HepG2 (cell line): Measurements from ENCODE around the gene TBXAS1. TPM values are rescaled to one million over a fixed set of nuclear protein-coding genes. Genes with fewer than 3 reads are reported as not detected.
A peak's percentile ranks its signal among the peaks of the same experiment; 100 is the strongest.

Source experiments
- ATAC-seq: fragments of 200-7000 bp; cut with Tn5 transposase; 3 replicates; pipeline ENCODE4 v1.9.1; 2020; ENCODE audit warnings: mild to moderate bottlenecking, moderate library complexity
- BruUV-seq: library from RNA; stranded (reverse); fragments of 400-500 nt; replicated peaks from 2 replicates; lab custom pipeline; 2021; lab: Mats Ljungman, UMichigan
- CTCF ChIA-PET: fragments of 300-600 bp; formaldehyde crosslinking; extraction: SDS; loops from one replicate; lab custom pipeline; 2021; ENCODE audit warnings: low total read pairs, inconsistent platforms, low intra/inter-chr PET ratio; lab: Yijun Ruan, JAX
- POLR2A ChIA-PET: fragments of 350-600 bp; sonication (Branson Sonifier 250); formaldehyde crosslinking; loops from one replicate; lab custom pipeline; 2020; ENCODE audit warnings: antibody characterized with exemption, inconsistent platforms; lab: Yijun Ruan, JAX
- DNase-seq: peaks from one replicate; pipeline ENCODE4 v3.0.0-alpha.2; 2015; ENCODE audit warnings: low spot score
- FAIRE-seq: peaks from 3 replicates; lab custom pipeline; 2011; peaks lifted over from hg19 to GRCh38; lab: Jason Lieb, UNC
- H2AFZ ChIP-seq: one replicate; pipeline ENCODE4 v1.6.1; 2011; ENCODE audit warnings: low read length, inconsistent platforms
- H3K27ac ChIP-seq: fragments of 300-600 bp; 3 replicates; pipeline ENCODE4 v1.8.0; 2011; ENCODE audit warnings: mixed run types, mild to moderate bottlenecking, mixed read lengths, low read length, inconsistent platforms; ENCODE audit not compliant: insufficient read depth; ENCODE audit errors: extremely low read length
- H3K27me3 ChIP-seq, 2 experiments: fragments of 200-600 bp in 1 of 2; 2 replicates in 1 of 2; 3 replicates in 1 of 2; pipeline versions ENCODE4 v1.6.0 to v1.8.0; 2011; ENCODE audit warnings: low read length in 2 of 2, mild to moderate bottlenecking in 2 of 2, moderate library complexity in 2 of 2, inconsistent platforms in 1 of 2; ENCODE audit not compliant: insufficient read depth in 2 of 2, control insufficient read depth in 1 of 2
- H3K36me3 ChIP-seq, 2 experiments: fragments of 200-600 bp in 1 of 2; replicated peaks in 1 of 2; 2 replicates in 1 of 2; 3 replicates in 1 of 2; pipeline versions ENCODE4 v1.5.1 to v1.8.0; 2011; ENCODE audit warnings: low read length in 2 of 2, inconsistent platforms in 1 of 2; ENCODE audit not compliant: insufficient read depth in 2 of 2, control insufficient read depth in 1 of 2
- H3K4me1 ChIP-seq: 2 replicates; pipeline ENCODE4 v1.5.1; 2012; ENCODE audit warnings: low read length, inconsistent platforms; ENCODE audit not compliant: insufficient read depth
- H3K4me2 ChIP-seq: 2 replicates; pipeline ENCODE4 v1.6.0; 2011; ENCODE audit warnings: low read depth, low read length, inconsistent platforms
- H3K4me3 ChIP-seq, 3 experiments: fragments of 200-600 bp in 1 of 3; sonication (generic), shearing (Covaris generic) in 1 of 3; replicated peaks in 1 of 3; 2 replicates each; pipeline ENCODE4 v1.5.1; 2011 to 2016; ENCODE audit warnings: low read length in 3 of 3, inconsistent platforms in 2 of 3, low read depth in 2 of 3, mild to moderate bottlenecking in 2 of 3, control low read depth in 1 of 3, mixed read lengths in 1 of 3; ENCODE audit not compliant: insufficient read depth in 1 of 3
- H3K79me2 ChIP-seq: one replicate; pipeline ENCODE4 v1.6.1; 2011; ENCODE audit warnings: low read length, inconsistent platforms; ENCODE audit not compliant: insufficient read depth
- H3K9ac ChIP-seq: 2 replicates; pipeline ENCODE4 v1.6.0; 2011; ENCODE audit warnings: mild to moderate bottlenecking, low read depth, low read length, inconsistent platforms; ENCODE audit not compliant: insufficient read depth
- H3K9me3 ChIP-seq: 2 replicates; pipeline ENCODE4 v1.5.1; 2012; ENCODE audit warnings: mild to moderate bottlenecking, low read length
- H4K20me1 ChIP-seq: 2 replicates; pipeline ENCODE4 v1.6.0; 2011; ENCODE audit warnings: inconsistent platforms, mild to moderate bottlenecking, low read length, moderate library complexity; ENCODE audit not compliant: insufficient read depth
- CTCF ChIP-seq: sonication (generic); formaldehyde crosslinking; IDR thresholded peaks from 2 replicates; pipeline ENCODE4 v1.5.0; 2020; ENCODE audit warnings: mild to moderate bottlenecking, missing genetic modification reagents, moderate library complexity
- DNMT1 ChIP-seq: sonication (generic); formaldehyde crosslinking; IDR thresholded peaks from 2 replicates; pipeline ENCODE4 v1.5.1; 2020; ENCODE audit warnings: mild to moderate bottlenecking, missing genetic modification reagents
- EHMT2 ChIP-seq: fragments of 200-600 bp; sonication (generic); IDR thresholded peaks from 2 replicates; pipeline ENCODE4 v1.7.0; 2017; ENCODE audit warnings: antibody characterized with exemption, low read depth, low read length, borderline replicate concordance
- HOXA5 ChIP-seq: sonication (generic); formaldehyde crosslinking; IDR thresholded peaks from 2 replicates; pipeline ENCODE4 v1.4.0; 2020; ENCODE audit warnings: missing genetic modification reagents
- STAG1 ChIP-seq: sonication (generic); formaldehyde crosslinking; IDR thresholded peaks from 2 replicates; pipeline ENCODE4 v1.4.0; 2020; ENCODE audit warnings: missing genetic modification reagents
- WIZ ChIP-seq: sonication (generic); formaldehyde crosslinking; IDR thresholded peaks from 2 replicates; pipeline ENCODE4 v1.5.1; 2020; ENCODE audit warnings: mild to moderate bottlenecking, missing genetic modification reagents
- ZBTB20 ChIP-seq: sonication (generic); formaldehyde crosslinking; IDR thresholded peaks from 2 replicates; pipeline ENCODE4 v1.8.1; 2023; ENCODE audit warnings: missing genetic modification reagents, low read depth, mild to moderate bottlenecking, borderline replicate concordance
- ZBTB7B ChIP-seq: sonication (generic); formaldehyde crosslinking; IDR thresholded peaks from 2 replicates; pipeline ENCODE4 v1.4.0; 2020; ENCODE audit warnings: missing genetic modification reagents
- ZNF234 ChIP-seq: sonication (generic); formaldehyde crosslinking; conservative IDR thresholded peaks from 2 replicates; pipeline ENCODE4 v1.5.1; 2020; ENCODE audit warnings: mild to moderate bottlenecking, missing genetic modification reagents
- ZNF672 ChIP-seq: sonication (generic); formaldehyde crosslinking; IDR thresholded peaks from 2 replicates; pipeline ENCODE4 v1.8.1; 2022; ENCODE audit warnings: missing genetic modification reagents
- WGBS: methylation state at CpG from one replicate; pipeline ENCODE4 v1.1.6; 2017; ENCODE audit warnings: low lambda C conversion rate; 5-methylcytosine and 5-hydroxymethylcytosine counted together
- in situ Hi-C: cut with HindIII; loops from 2 replicates; pipeline ENCODE4 v1.10.0; 2017; ENCODE audit warnings: low pct_unique_long_range_greater_than_20kb; ENCODE audit not compliant: extremely low pct_ligation_motif_present
- intact Hi-C: fragments of 100-400 bp; cut with micrococcal nuclease; formaldehyde crosslinking; loops from one replicate; pipeline ENCODE4 v1.10.0; 2022; ENCODE audit not compliant: unreplicated experiment
- polyA plus RNA-seq, 8 experiments: library from polyadenylated mRNA; depleted of rRNA in 3 of 8; stranded (reverse) in 7 of 8; unstranded in 1 of 8; fragments of >200 nt; fragmentation: Illumina TruSeq in 4 of 8; extraction: Trizol in 4 of 8; gene quantifications; 2 replicates each; pipeline versions ENCODE4 v1.2.1 to v1.2.3, GENCODE V29; 2011 to 2016; ENCODE audit warnings: low read depth in 4 of 8, missing spikeins in 1 of 8, mixed read lengths in 1 of 8; ENCODE audit not compliant: insufficient read depth in 1 of 8
- total RNA-seq, 5 experiments: library from RNA; depleted of rRNA; stranded (reverse); fragments of >200 nt; fragmentation: Illumina TruSeq; extraction: Trizol; gene quantifications; 2 replicates each; pipeline ENCODE4 v1.2.3, GENCODE V29; 2016; ENCODE audit warnings: low read depth in 1 of 5

The TBXAS1 gene
- total and polyA plus RNA-seq, 2 of the 13 experiments (the other 11 are each of a cell fraction or from before 2014, with no cell fraction given) = 4.0 to 4.9 TPM

GRCh38 chr7:139797607-139798006 is 31.5 kb upstream of the TBXAS1 start (continued):
- TF ChIP-seq EHMT2 = no peak

GRCh38 chr7:139798221-139798620 is 30.8 kb upstream of the TBXAS1 start:
- ChIA-PET POLR2A (no interaction called here), CTCF (no interaction called here)
- H3K4me2 ChIP-seq = no peak overlapping the region
- DNase-seq (no peak), ATAC-seq (no peak), FAIRE-seq (no peak)
- intact Hi-C loops (no loop called here), in situ Hi-C loops (no loop called here)
- no peak overlapping the region for H3K4me3 ChIP-seq
- H4K20me1 ChIP-seq = no peaks in the 10 kb centered on the region
- H3K27me3 ChIP-seq = no peaks in the 10 kb centered on the region
- H3K36me3 ChIP-seq = no peaks in the 10 kb centered on the region
- 95% methylated on average over 10 of the region's 10 CpGs for WGBS
- H3K4me1 ChIP-seq = no peaks in the 10 kb centered on the region
- no peak overlapping the region for H2AFZ ChIP-seq
- TF ChIP-seq ZBTB20 (CRISPR knock-in tag) (no peak), HOXA5 (CRISPR knock-in tag) (no peak), DNMT1 (CRISPR knock-in tag) (no peak), WIZ (CRISPR knock-in tag) (no peak), ZNF672 (CRISPR knock-in tag) (no peak), ZBTB7B (CRISPR knock-in tag) (no peak)
- no peak overlapping the region for H3K27ac ChIP-seq
- no peaks in the 10 kb centered on the region for H3K79me2 ChIP-seq
- BruUV-seq = no TSS peak
- H3K9ac ChIP-seq = no peak overlapping the region
- H3K9me3 ChIP-seq = peaks cover 3% of the 10 kb centered on the region; the same call in 1 of the 2 replicates

- H4K20me1 ChIP-seq = no peaks in the 10 kb centered on the region
- DNase-seq (no peak), ATAC-seq (0 out of 3 replicates have a peak, but pooled peaks have one; percentile 32), FAIRE-seq (no peak)
- intact Hi-C loops = no loop called here
- H3K27ac ChIP-seq = no peak overlapping the region
- ChIA-PET CTCF (no interaction called here), POLR2A (no interaction called here)
- in situ Hi-C loops = no loop called here
- no peaks in the 10 kb centered on the region for H3K79me2 ChIP-seq
- no peak overlapping the region for H3K4me2 ChIP-seq
- H3K27me3 ChIP-seq = no peaks in the 10 kb centered on the region
- BruUV-seq = no TSS peak
- H3K36me3 ChIP-seq = no peaks in the 10 kb centered on the region
- peaks cover 10% of the 10 kb centered on the region for H3K9me3 ChIP-seq
- TF ChIP-seq ZNF234 (CRISPR knock-in tag) (no peak), CTCF (CRISPR knock-in tag) (peak; percentile 37; the same call in 1 of the 2 replicates), STAG1 (peak; percentile 27)
- H3K4me1 ChIP-seq = no peaks in the 10 kb centered on the region
- H2AFZ ChIP-seq = no peak overlapping the region
- no peak overlapping the region for H3K9ac ChIP-seq
- H3K4me3 ChIP-seq = no peak overlapping the region
- WGBS = 97% methylated on average over 3 of the region's 4 CpGs
Measured at GRCh38 chr7:139798892-139799291, 30.2 kb upstream of the TBXAS1 start.
